Measurements from ENCODE around the gene SLIT3.

- TF ChIP-seq CTCF (IDR thresholded peaks at IDR 0.05; ENCODE audit: low read depth, low read length, poor library complexity, severe bottlenecking) (no peak), EZH2phosphoT487 (IDR thresholded peaks at IDR 0.05; ENCODE audit: borderline replicate concordance, low read length) (no peak)
Measured at GRCh38 chr5:168917947-168918600, 382.9 kb downstream of the SLIT3 start.

Data from DOHH2 (cell line).